HepG2 (cell line): ENCODE measurements around the gene COPZ2. TPM values are rescaled to one million over a fixed set of nuclear protein-coding genes. Genes with fewer than 3 reads are reported as not detected.

Experiments used
- ATF6 ChIP-seq: sonication (generic); formaldehyde crosslinking; conservative IDR thresholded peaks from 2 replicates; pipeline ENCODE4 v1.4.0; 2020; ENCODE audit warnings: missing genetic modification reagents
- FOXA3 ChIP-seq: IDR thresholded peaks from 2 replicates; pipeline ENCODE4 v1.6.1; 2016; ENCODE audit warnings: missing genetic modification reagents, missing compliant biosample characterization
- PAXIP1 ChIP-seq: sonication (generic); formaldehyde crosslinking; conservative IDR thresholded peaks from 2 replicates; pipeline ENCODE4 v1.4.0; 2020; ENCODE audit warnings: mild to moderate bottlenecking, missing genetic modification reagents, moderate library complexity
- PHF21A ChIP-seq: sonication (generic); formaldehyde crosslinking; IDR thresholded peaks from 2 replicates; pipeline ENCODE4 v1.5.0; 2020; ENCODE audit warnings: mild to moderate bottlenecking, missing genetic modification reagents
- REPIN1 ChIP-seq: sonication (generic); formaldehyde crosslinking; IDR thresholded peaks from 2 replicates; pipeline ENCODE4 v1.8.0; 2022; ENCODE audit warnings: missing genetic modification reagents, low read depth, mild to moderate bottlenecking, borderline replicate concordance
- ZBTB21 ChIP-seq: sonication (generic); formaldehyde crosslinking; IDR thresholded peaks from 2 replicates; pipeline ENCODE4 v1.4.0; 2020; ENCODE audit warnings: missing genetic modification reagents
- ZMYM3 ChIP-seq: sonication (generic); formaldehyde crosslinking; IDR thresholded peaks from 2 replicates; pipeline ENCODE4 v1.5.1; 2020; ENCODE audit warnings: mild to moderate bottlenecking, missing genetic modification reagents
- ZNF367 ChIP-seq: sonication (generic); formaldehyde crosslinking; IDR thresholded peaks from 2 replicates; pipeline ENCODE4 v1.4.0; 2020; ENCODE audit warnings: missing genetic modification reagents, borderline replicate concordance
- ZNF550 ChIP-seq: sonication (generic); formaldehyde crosslinking; IDR thresholded peaks from 2 replicates; pipeline ENCODE4 v1.4.0; 2020; ENCODE audit warnings: mild to moderate bottlenecking, missing genetic modification reagents, borderline replicate concordance
- ZZZ3 ChIP-seq: sonication (generic); formaldehyde crosslinking; IDR thresholded peaks from 2 replicates; pipeline ENCODE4 v1.4.0; 2020; ENCODE audit warnings: missing genetic modification reagents, mild to moderate bottlenecking, borderline replicate concordance
- polyA plus RNA-seq, 8 experiments: library from polyadenylated mRNA; depleted of rRNA in 3 of 8; stranded (reverse) in 7 of 8; unstranded in 1 of 8; fragments of >200 nt; fragmentation: Illumina TruSeq in 4 of 8; extraction: Trizol in 4 of 8; gene quantifications; 2 replicates each; pipeline versions ENCODE4 v1.2.1 to v1.2.3, GENCODE V29; 2011 to 2016; ENCODE audit warnings: low read depth in 4 of 8, missing spikeins in 1 of 8, mixed read lengths in 1 of 8; ENCODE audit not compliant: insufficient read depth in 1 of 8
- total RNA-seq, 5 experiments: library from RNA; depleted of rRNA; stranded (reverse); fragments of >200 nt; fragmentation: Illumina TruSeq; extraction: Trizol; gene quantifications; 2 replicates each; pipeline ENCODE4 v1.2.3, GENCODE V29; 2016; ENCODE audit warnings: low read depth in 1 of 5
- TF ChIP-seq, protein P1 (sequence below): sonication (generic); formaldehyde crosslinking; IDR thresholded peaks from 2 replicates; pipeline ENCODE4 v1.5.1; 2020; ENCODE audit warnings: missing genetic modification reagents, mild to moderate bottlenecking, borderline replicate concordance
- TF ChIP-seq, protein P2 (sequence below): sonication (generic); formaldehyde crosslinking; IDR thresholded peaks from 2 replicates; pipeline ENCODE4 v1.4.0; 2020; ENCODE audit warnings: mild to moderate bottlenecking, missing genetic modification reagents, borderline replicate concordance
- TF ChIP-seq, protein P3 (sequence below): sonication (generic); formaldehyde crosslinking; IDR thresholded peaks from 2 replicates; pipeline ENCODE4 v1.9.0; 2021; ENCODE audit warnings: missing genetic modification reagents, borderline replicate concordance

The COPZ2 gene
- total and polyA plus RNA-seq, 2 of the 13 experiments (the other 11 are each of a cell fraction or from before 2014, with no cell fraction given): 0.61 to 1.5 TPM

- TF ChIP-seq PAXIP1 (0 out of 2 replicates have a peak, but pooled peaks have one; percentile 13), ZMYM3 (CRISPR knock-in tag) (0 out of 2 replicates have a peak, but pooled peaks have one; percentile 17), ZNF367 (CRISPR knock-in tag) (no peak), ZZZ3 (no peak), PHF21A (no peak), REPIN1 (CRISPR knock-in tag) (peak; percentile 47; the same call in 1 of the 2 replicates), ZBTB21 (CRISPR knock-in tag) (no peak), ZNF550 (CRISPR knock-in tag) (no peak), FOXA3 (no peak), ATF6 (CRISPR knock-in tag) (no peak)
- TF ChIP-seq, protein P1, sequence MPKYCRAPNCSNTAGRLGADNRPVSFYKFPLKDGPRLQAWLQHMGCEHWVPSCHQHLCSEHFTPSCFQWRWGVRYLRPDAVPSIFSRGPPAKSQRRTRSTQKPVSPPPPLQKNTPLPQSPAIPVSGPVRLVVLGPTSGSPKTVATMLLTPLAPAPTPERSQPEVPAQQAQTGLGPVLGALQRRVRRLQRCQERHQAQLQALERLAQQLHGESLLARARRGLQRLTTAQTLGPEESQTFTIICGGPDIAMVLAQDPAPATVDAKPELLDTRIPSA (CRISPR knock-in tag): no peak
- TF ChIP-seq, protein P2, sequence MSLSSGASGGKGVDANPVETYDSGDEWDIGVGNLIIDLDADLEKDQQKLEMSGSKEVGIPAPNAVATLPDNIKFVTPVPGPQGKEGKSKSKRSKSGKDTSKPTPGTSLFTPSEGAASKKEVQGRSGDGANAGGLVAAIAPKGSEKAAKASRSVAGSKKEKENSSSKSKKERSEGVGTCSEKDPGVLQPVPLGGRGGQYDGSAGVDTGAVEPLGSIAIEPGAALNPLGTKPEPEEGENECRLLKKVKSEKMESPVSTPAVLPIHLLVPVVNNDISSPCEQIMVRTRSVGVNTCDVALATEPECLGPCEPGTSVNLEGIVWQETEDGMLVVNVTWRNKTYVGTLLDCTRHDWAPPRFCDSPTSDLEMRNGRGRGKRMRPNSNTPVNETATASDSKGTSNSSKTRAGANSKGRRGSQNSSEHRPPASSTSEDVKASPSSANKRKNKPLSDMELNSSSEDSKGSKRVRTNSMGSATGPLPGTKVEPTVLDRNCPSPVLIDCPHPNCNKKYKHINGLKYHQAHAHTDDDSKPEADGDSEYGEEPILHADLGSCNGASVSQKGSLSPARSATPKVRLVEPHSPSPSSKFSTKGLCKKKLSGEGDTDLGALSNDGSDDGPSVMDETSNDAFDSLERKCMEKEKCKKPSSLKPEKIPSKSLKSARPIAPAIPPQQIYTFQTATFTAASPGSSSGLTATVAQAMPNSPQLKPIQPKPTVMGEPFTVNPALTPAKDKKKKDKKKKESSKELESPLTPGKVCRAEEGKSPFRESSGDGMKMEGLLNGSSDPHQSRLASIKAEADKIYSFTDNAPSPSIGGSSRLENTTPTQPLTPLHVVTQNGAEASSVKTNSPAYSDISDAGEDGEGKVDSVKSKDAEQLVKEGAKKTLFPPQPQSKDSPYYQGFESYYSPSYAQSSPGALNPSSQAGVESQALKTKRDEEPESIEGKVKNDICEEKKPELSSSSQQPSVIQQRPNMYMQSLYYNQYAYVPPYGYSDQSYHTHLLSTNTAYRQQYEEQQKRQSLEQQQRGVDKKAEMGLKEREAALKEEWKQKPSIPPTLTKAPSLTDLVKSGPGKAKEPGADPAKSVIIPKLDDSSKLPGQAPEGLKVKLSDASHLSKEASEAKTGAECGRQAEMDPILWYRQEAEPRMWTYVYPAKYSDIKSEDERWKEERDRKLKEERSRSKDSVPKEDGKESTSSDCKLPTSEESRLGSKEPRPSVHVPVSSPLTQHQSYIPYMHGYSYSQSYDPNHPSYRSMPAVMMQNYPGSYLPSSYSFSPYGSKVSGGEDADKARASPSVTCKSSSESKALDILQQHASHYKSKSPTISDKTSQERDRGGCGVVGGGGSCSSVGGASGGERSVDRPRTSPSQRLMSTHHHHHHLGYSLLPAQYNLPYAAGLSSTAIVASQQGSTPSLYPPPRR (CRISPR knock-in tag): peak; percentile 22; the same call in 1 of the 2 replicates
- TF ChIP-seq, protein P3, sequence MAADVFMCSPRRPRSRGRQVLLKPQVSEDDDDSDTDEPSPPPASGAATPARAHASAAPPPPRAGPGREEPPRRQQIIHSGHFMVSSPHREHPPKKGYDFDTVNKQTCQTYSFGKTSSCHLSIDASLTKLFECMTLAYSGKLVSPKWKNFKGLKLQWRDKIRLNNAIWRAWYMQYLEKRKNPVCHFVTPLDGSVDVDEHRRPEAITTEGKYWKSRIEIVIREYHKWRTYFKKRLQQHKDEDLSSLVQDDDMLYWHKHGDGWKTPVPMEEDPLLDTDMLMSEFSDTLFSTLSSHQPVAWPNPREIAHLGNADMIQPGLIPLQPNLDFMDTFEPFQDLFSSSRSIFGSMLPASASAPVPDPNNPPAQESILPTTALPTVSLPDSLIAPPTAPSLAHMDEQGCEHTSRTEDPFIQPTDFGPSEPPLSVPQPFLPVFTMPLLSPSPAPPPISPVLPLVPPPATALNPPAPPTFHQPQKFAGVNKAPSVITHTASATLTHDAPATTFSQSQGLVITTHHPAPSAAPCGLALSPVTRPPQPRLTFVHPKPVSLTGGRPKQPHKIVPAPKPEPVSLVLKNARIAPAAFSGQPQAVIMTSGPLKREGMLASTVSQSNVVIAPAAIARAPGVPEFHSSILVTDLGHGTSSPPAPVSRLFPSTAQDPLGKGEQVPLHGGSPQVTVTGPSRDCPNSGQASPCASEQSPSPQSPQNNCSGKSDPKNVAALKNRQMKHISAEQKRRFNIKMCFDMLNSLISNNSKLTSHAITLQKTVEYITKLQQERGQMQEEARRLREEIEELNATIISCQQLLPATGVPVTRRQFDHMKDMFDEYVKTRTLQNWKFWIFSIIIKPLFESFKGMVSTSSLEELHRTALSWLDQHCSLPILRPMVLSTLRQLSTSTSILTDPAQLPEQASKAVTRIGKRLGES (CRISPR knock-in tag): no peak
These were observed at the start of gene COPZ2 (continued) for GRCh38 chr17:48037036-48037837.
